Measurements from ENCODE around the gene SPOCD1.

Gene SPOCD1

GRCh38 chr1:31787261-31787660 is 28.6 kb downstream of the SPOCD1 start:
- TF ChIP-seq POLR2AphosphoS5 (IDR thresholded peaks at IDR 0.05; ENCODE audit: low read depth) (no peak), CTCF (IDR thresholded peaks at IDR 0.05; ENCODE audit: insufficient read depth, low read length) (no peak), REST (IDR thresholded peaks at IDR 0.05; ENCODE audit: insufficient replicate concordance, low read depth) (no peak), SPI1 (IDR thresholded peaks at IDR 0.05; ENCODE audit: borderline replicate concordance, low read depth) (no peak), GABPA (IDR thresholded peaks at IDR 0.05; ENCODE audit: low read depth) (no peak)
- Histone ChIP-seq H3K27me3 (ENCODE audit: insufficient read depth, poor library complexity, severe bottlenecking) (no peaks in the 10 kb centered on the region), H3K4me3 (replicated peaks; ENCODE audit: insufficient read depth, low read length) (no peak overlapping the region), H3K27ac (replicated peaks) (no peak overlapping the region)
- no peak for DNase-seq (ENCODE audit: low read depth in 1 of 2, low spot score in 1 of 2)

GRCh38 chr1:31786366-31787060 is 29.3 kb downstream of the SPOCD1 start:
- no peak for DNase-seq (ENCODE audit: low read depth in 1 of 2, low spot score in 1 of 2)
- no peak for TF ChIP-seq REST (IDR thresholded peaks at IDR 0.05; ENCODE audit: insufficient replicate concordance, low read depth)
- TF ChIP-seq GABPA (IDR thresholded peaks at IDR 0.05; ENCODE audit: low read depth) = no peak
- no peak for TF ChIP-seq SPI1 (IDR thresholded peaks at IDR 0.05; ENCODE audit: borderline replicate concordance, low read depth)
- TF ChIP-seq POLR2AphosphoS5 (IDR thresholded peaks at IDR 0.05; ENCODE audit: low read depth) = no peak
- TF ChIP-seq CTCF (IDR thresholded peaks at IDR 0.05; ENCODE audit: insufficient read depth, low read length) = no peak
- Histone ChIP-seq H3K27ac (replicated peaks) (no peak overlapping the region), H3K27me3 (ENCODE audit: insufficient read depth, poor library complexity, severe bottlenecking) (no peaks in the 10 kb centered on the region), H3K4me3 (replicated peaks; ENCODE audit: insufficient read depth, low read length) (no peak overlapping the region)

- Histone ChIP-seq H3K27me3 (ENCODE audit: insufficient read depth, poor library complexity, severe bottlenecking) (no peaks in the 10 kb centered on the region), H3K27ac (replicated peaks) (no peak overlapping the region), H3K4me3 (replicated peaks; ENCODE audit: insufficient read depth, low read length) (no peak overlapping the region)
- TF ChIP-seq CTCF (IDR thresholded peaks at IDR 0.05; ENCODE audit: insufficient read depth, low read length) = no peak
- no peak for DNase-seq (ENCODE audit: low read depth in 1 of 2, low spot score in 1 of 2)
Measured at GRCh38 chr1:31785947-31786290, 29.9 kb downstream of the SPOCD1 start.

Data from HL-60 (cell line).